Measurements from ENCODE around the gene VAPB.
A peak's percentile ranks its signal among the peaks of the same experiment; 100 is the strongest.
"Not testable (repeated sequence)": the region's sequence is repeated elsewhere in the genome, so short reads cannot be mapped to it uniquely, and the experiment has no call there.

VAPB gene, protein sequence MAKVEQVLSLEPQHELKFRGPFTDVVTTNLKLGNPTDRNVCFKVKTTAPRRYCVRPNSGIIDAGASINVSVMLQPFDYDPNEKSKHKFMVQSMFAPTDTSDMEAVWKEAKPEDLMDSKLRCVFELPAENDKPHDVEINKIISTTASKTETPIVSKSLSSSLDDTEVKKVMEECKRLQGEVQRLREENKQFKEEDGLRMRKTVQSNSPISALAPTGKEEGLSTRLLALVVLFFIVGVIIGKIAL

DNA sequence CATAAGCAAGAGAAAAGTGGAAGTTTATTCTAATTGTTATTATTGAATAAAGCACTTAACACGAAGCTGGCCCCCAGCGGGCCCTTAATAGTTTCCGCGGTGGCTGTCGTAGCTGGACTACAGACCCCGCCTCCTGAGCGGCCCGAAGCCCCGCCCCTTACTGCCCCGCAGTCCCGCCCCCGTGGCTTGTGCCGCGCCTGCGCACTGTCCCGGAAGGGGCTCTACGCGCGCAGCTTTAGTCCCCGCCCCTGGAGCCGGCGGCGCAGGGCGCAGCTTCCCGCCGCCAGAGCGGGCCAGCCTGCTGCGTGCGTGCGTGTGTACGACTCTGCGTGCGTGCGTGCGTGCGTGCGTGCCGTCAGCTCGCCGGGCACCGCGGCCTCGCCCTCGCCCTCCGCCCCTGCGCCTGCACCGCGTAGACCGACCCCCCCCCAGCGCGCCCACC is at the start of gene VAPB:
Gene VAPB, plus strand, starts transcription at position 348 of the 442 bp plus-strand sequence. CDS start 231 bp downstream, outside the sequence.
- DNase-seq (ENCODE audit: low read depth in 1 of 2, low spot score in 1 of 2), result peak; percentile 88 to 96

DNA sequence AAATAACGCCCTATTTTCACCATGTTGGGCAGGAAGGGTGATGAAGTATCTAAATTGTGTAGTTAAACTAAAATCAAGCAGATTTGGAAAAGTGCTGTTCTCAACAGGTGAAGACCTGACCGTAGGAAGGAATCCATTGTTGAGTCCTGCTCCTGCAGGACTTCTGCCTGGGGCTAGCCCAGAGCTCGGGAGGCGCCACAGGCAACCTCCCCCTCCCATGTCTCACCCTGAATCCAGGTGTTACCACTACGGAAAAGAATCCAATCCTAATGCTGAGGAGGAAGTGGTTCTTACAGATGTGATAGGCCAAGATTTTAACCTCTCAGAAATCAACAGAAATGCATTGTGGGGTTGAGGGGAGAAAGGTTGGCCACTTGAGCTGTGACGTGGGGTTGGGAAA is 49.3 kb upstream of the VAPB start:
- no peak for DNase-seq (ENCODE audit: low read depth in 1 of 2, low spot score in 1 of 2)

GRCh38 chr20:58340151-58340550 is 48.9 kb upstream of the VAPB start:
- DNase-seq (ENCODE audit: low read depth in 1 of 2, low spot score in 1 of 2), result no peak

DNA sequence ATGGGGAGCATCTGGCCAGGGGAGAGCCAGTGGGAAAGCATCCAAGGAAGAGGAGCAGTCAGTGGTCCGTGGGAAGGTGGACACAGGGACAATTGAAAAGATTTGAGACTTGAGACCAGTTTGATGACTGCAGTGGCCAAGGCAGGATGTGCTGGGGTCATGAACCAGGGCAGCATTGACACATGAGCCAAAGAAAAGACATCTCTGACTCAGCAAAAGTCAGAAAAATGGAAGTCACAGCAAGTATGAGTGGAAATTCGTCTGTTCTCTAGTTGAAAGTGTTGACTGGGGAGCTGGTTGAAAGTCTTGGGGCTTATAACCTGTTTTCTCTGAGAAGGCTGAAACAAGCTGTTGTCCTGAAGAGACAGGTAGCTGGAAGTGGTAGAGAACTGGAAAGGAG is 48.2 kb upstream of the VAPB start:
- DNase-seq (ENCODE audit: low read depth in 1 of 2, low spot score in 1 of 2), result no peak

DNA sequence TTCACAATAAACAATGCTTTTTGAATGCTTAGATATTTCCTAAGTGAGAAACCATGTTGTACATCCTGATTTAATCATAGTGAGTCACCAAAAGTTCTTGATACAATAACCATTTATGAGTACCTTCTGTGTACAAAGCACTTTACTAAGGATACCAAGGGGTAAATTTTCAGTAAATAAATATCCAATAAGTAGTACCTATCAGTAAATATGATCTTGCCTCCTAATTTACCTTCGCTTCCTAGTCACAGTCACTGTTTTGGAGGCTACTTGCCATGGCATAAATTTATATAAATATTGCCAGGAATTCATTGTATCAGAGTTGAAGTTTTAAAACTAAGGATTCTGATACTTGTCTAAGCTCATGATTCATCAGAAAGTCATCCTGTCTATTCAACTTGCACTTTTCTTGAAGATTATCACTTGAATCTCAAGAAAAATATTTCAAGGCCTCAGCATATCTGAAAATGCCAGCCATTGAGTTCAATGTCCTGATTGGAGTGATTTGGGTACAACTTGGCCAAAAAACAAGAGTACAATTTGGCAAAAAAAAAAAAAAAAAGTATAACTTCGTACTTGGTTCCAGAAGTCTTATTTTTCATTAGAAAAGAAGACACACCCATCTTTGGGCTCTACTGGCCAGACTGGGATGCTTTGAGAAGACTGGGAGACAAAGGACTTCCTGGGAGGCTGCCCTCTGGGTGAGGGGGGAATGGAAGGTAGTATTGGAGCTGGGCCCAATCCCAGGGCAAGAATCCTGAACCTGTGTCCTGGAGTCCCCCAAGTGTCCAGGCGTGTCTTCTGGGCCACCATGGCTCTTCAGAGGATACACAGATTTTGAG is 46.7 kb upstream of the VAPB start:
- DNase-seq (ENCODE audit: low read depth in 1 of 2, low spot score in 1 of 2), result no peak

GRCh38 chr20:58344741-58345140 is 44.3 kb upstream of the VAPB start:
- DNase-seq (ENCODE audit: low read depth in 1 of 2, low spot score in 1 of 2), result no peak

- DNase-seq (ENCODE audit: low read depth in 1 of 2, low spot score in 1 of 2), result no peak
These were observed 39.5 kb upstream of the VAPB start for GRCh38 chr20:58349570-58349969.

GRCh38 chr20:58352468-58352867 is 36.6 kb upstream of the VAPB start:
- DNase-seq (ENCODE audit: low read depth in 1 of 2, low spot score in 1 of 2), result no peak

DNA sequence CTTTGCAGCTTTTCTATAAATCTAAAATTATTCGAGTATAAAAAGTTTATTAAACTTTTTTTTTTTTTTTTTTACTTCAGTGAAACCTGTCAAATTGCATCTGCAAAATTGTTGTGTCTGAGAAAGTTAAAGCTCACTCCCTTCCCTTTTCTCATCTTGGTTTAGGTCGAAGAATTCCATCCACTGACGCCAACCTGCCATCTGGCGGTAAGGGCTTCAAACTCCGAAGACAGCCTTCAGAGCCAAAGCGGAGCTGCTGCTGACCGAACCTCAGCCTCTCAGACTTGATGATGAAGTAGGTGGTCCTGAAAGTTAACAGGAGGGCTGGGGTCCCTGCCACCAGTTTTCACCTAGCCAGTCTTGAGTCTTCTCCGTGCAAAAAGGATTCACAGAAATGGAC is 29.6 kb upstream of the VAPB start:
- no peak for DNase-seq (ENCODE audit: low read depth in 1 of 2, low spot score in 1 of 2)

- DNase-seq (ENCODE audit: low read depth in 1 of 2, low spot score in 1 of 2), result no peak
These were observed 28.1 kb upstream of the VAPB start for GRCh38 chr20:58360936-58361335.

- DNase-seq (ENCODE audit: low read depth in 1 of 2, low spot score in 1 of 2), result no peak
These were observed 27.4 kb upstream of the VAPB start for GRCh38 chr20:58361481-58362205.

DNA sequence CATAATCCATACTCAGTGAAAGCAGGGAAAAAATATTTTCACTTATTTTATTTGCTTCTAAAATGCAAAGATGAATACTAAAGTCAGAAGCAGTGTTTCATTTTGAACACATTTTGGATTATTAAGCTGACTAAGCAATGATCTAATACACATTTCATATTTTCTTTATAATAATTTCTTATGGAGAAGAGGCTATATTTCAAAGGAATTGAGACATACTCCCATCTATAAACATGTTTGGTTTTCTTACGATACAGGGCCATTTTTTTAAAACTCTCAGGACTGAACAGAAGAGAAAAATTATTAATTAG is 26.9 kb upstream of the VAPB start:
- DNase-seq (ENCODE audit: low read depth in 1 of 2, low spot score in 1 of 2), result no peak

- DNase-seq (ENCODE audit: low read depth in 1 of 2, low spot score in 1 of 2), result no peak
These were observed 26.1 kb upstream of the VAPB start for GRCh38 chr20:58362970-58363369.

GRCh38 chr20:58366866-58367265 is 22.2 kb upstream of the VAPB start:
- DNase-seq (ENCODE audit: low read depth in 1 of 2, low spot score in 1 of 2), result no peak

- no peak for DNase-seq (ENCODE audit: low read depth in 1 of 2, low spot score in 1 of 2)
These were observed 16.2 kb upstream of the VAPB start for GRCh38 chr20:58372806-58373205.

GRCh38 chr20:58373296-58373695 is 15.7 kb upstream of the VAPB start:
- not testable (repeated sequence) for DNase-seq (ENCODE audit: low read depth in 1 of 2, low spot score in 1 of 2)

DNA sequence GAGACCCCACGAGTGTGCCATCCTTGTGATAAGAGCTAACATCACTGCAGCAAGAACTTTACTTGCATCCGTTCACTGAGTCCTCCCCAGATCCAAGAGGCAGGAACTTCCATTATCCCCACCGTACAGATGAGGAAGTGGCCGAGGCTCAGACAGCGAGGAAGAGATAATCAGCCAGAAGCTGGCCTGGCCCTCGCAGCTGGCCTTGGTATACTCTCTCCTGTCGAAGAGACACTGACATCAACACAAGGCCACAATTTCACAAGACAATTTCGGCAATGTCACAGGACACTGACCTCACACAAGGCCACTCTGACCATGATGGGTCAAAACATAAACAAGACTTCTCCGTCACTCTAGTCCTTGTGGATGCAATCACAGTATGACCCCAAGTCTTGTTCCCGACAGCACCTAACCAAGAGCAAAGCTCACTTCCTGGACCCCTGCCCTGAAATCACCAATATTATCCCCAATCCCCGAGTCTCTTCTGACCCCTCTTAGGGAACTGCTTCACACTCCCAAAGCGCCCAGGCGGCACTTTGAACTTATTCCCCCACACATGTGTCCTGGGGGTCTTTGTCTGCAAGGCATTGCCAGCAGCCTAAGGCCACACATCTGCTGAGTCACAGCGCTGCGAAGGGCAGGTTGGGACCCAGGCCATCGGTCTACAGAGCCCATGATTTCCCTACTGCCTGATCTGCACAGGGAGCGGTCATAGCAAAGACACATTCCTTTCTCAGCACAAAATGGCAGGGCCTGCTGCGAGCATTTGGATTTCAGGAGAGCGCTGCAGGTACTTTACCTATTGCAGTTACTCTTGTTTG is 14.8 kb upstream of the VAPB start:
- no peak for DNase-seq (ENCODE audit: low read depth in 1 of 2, low spot score in 1 of 2)

DNA sequence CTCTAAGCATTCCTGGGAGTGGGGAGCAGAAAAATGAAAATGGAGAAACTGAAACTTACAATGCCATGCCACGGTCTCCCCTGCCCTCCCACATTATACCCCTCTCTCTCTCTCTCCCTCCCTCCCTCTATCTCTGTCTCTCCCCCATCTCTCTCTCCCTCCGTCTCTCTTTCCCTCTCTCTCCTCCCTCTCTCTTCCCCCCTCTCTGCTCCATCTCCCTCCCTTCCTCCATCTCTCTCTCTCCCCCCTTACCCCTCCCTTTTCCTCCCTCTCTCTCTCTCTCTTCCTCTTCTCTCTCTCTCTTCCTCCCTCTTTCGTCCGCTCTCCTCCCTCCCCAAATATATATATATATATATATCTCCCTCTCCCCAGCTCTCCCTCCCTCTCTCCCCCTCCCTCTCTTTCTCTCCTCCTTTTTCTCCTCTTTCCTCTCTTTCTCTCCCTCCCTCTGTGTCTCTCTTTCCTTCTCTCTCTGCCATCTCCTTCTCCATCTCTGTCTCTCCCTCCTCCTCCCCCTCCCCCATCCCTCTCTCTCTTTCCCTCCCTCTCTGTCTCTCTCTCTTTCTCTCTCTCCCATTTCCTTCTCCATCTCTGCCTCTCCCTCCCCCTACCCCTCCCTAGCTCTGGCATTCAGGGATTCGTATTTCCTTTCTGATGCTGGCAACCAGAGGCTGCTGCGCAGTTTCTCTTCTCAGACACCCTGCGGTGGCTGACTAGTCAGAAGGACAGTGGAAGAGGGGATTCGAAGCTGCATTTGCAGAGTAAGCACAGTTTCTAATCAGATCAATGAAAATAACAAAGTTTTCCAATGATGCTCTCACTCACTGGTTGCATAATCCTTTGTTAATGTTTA is 13.9 kb upstream of the VAPB start:
- no peak for DNase-seq (ENCODE audit: low read depth in 1 of 2, low spot score in 1 of 2)

- DNase-seq (ENCODE audit: low read depth in 1 of 2, low spot score in 1 of 2), result no peak
These were observed 13.2 kb upstream of the VAPB start for GRCh38 chr20:58375759-58376352.

DNA sequence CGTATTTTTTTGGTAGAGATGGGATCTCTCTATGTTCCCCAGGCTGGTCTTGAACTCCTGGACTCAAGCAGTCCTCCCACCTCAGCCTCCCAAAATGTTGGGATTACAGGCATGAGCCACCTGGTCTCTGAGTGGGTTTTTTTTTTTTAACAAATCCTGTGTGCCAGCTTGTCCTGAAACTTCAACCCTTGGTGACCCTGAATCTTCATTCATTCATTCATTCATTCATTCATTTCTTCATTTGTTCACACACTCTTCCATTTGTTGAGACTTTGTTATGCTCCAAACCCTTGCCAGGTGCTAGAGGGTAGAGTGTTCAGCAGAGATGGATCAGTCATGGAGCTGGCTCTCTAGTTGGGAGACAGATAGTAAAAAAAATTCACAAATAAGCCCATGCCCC is 12.0 kb upstream of the VAPB start:
- no peak for DNase-seq (ENCODE audit: low read depth in 1 of 2, low spot score in 1 of 2)
